IMR-90 (cell line): Measurements from ENCODE around the gene VAV3. TPM values are rescaled to one million over a fixed set of nuclear protein-coding genes. Genes with fewer than 3 reads are reported as not detected.

Experiments
- ATAC-seq: fragments of 200-7000 bp; cut with Tn5 transposase; 2 replicates; pipeline ENCODE4 v1.9.1; 2020; ENCODE audit warnings: low read depth, mild to moderate bottlenecking, moderate library complexity
- BruUV-seq: library from RNA; stranded (reverse); fragments of 400-500 nt; replicated peaks from 2 replicates; lab custom pipeline; 2021; lab: Mats Ljungman, UMichigan
- CTCF ChIA-PET: fragments of 300-600 bp; formaldehyde crosslinking; extraction: SDS; loops from one replicate; lab custom pipeline; 2021; ENCODE audit warnings: antibody characterized with exemption; lab: Yijun Ruan, JAX
- POLR2A ChIA-PET: fragments of 300-600 bp; sonication (Branson Sonifier 250); formaldehyde crosslinking; loops from one replicate; lab custom pipeline; 2022; ENCODE audit warnings: antibody characterized with exemption; ENCODE audit not compliant: unreplicated experiment; lab: Charles Lee
- DNase-seq: peaks from one replicate; pipeline ENCODE4 v3.0.0; 2013
- H2AFZ ChIP-seq: replicated peaks from 2 replicates; pipeline ENCODE3; 2013; ENCODE audit warnings: low read length, mild to moderate bottlenecking; ENCODE audit not compliant: poor library complexity
- H2AK5ac ChIP-seq: 2 replicates; pipeline ENCODE4 v1.6.1; 2013; ENCODE audit warnings: low read depth, low read length, inconsistent platforms
- H2AK9ac ChIP-seq: replicated peaks from 2 replicates; pipeline ENCODE3; 2013; ENCODE audit warnings: mild to moderate bottlenecking, low read depth, low read length, moderate library complexity; ENCODE audit not compliant: poor library complexity
- H2BK120ac ChIP-seq: 2 replicates; pipeline ENCODE4 v1.6.1; 2013; ENCODE audit warnings: low read depth, low read length, inconsistent platforms
- H2BK15ac ChIP-seq: 3 replicates; pipeline ENCODE4 v1.6.1; 2013; ENCODE audit warnings: low read depth, low read length, inconsistent platforms
- H2BK20ac ChIP-seq: 2 replicates; pipeline ENCODE4 v1.6.1; 2013; ENCODE audit warnings: low read depth, mild to moderate bottlenecking, inconsistent platforms, low read length, moderate library complexity
- H2BK5ac ChIP-seq: 2 replicates; pipeline ENCODE4 v1.6.1; 2013; ENCODE audit warnings: mild to moderate bottlenecking, low read depth, low read length, inconsistent platforms; ENCODE audit not compliant: poor library complexity, severe bottlenecking
- H3K14ac ChIP-seq: replicated peaks from 2 replicates; pipeline ENCODE4 v1.6.1; 2013; ENCODE audit warnings: low read depth, low read length, inconsistent platforms
- H3K18ac ChIP-seq: 2 replicates; pipeline ENCODE4 v1.6.1; 2013; ENCODE audit warnings: low read depth, low read length, control low read depth
- H3K23ac ChIP-seq: 2 replicates; pipeline ENCODE4 v1.6.1; 2013; ENCODE audit warnings: low read depth, low read length, inconsistent platforms
- H3K27ac ChIP-seq: 2 replicates; pipeline ENCODE4 v1.5.1; 2013; ENCODE audit warnings: mild to moderate bottlenecking, control low read depth, low read length; ENCODE audit not compliant: insufficient read depth
- H3K27me3 ChIP-seq: 2 replicates; pipeline ENCODE4 v1.6.1; 2013; ENCODE audit warnings: low read length; ENCODE audit not compliant: control insufficient read depth, insufficient read depth
- H3K36me3 ChIP-seq: 2 replicates; pipeline ENCODE4 v1.6.1; 2013; ENCODE audit warnings: low read length, mixed read lengths; ENCODE audit not compliant: control insufficient read depth, insufficient read depth
- H3K4ac ChIP-seq: 2 replicates; pipeline ENCODE4 v1.6.1; 2013; ENCODE audit warnings: low read depth, low read length, inconsistent platforms
- H3K4me1 ChIP-seq: 2 replicates; pipeline ENCODE4 v1.6.1; 2013; ENCODE audit warnings: low read length, mixed read lengths; ENCODE audit not compliant: control insufficient read depth, insufficient read depth
- H3K4me2 ChIP-seq: 2 replicates; pipeline ENCODE4 v1.6.1; 2013; ENCODE audit warnings: low read depth, mild to moderate bottlenecking, control low read depth, low read length, moderate library complexity
- H3K4me3 ChIP-seq: 2 replicates; pipeline ENCODE4 v1.5.1; 2013; ENCODE audit warnings: low read depth, mild to moderate bottlenecking, control low read depth, low read length, moderate library complexity; ENCODE audit not compliant: insufficient read depth
- H3K56ac ChIP-seq: 2 replicates; pipeline ENCODE4 v1.6.1; 2013; ENCODE audit warnings: low read length, inconsistent platforms; ENCODE audit not compliant: insufficient read depth; ENCODE audit errors: extremely low read depth
- H3K79me1 ChIP-seq, 2 experiments: 2 replicates each; pipeline ENCODE4 v1.6.1; 2013; ENCODE audit warnings: low read length in 2 of 2, inconsistent platforms in 1 of 2, low read depth in 1 of 2
- H3K9ac ChIP-seq: 2 replicates; pipeline ENCODE4 v1.6.1; 2013; ENCODE audit warnings: low read depth, low read length, control low read depth
- H3K9me1 ChIP-seq: 2 replicates; pipeline ENCODE4 v1.6.1; 2013; ENCODE audit warnings: low read length, inconsistent platforms; ENCODE audit not compliant: insufficient read depth
- H3K9me3 ChIP-seq: 2 replicates; pipeline ENCODE4 v1.6.1; 2013; ENCODE audit warnings: low read length; ENCODE audit not compliant: control insufficient read depth, insufficient read depth
- H4K20me1 ChIP-seq: 2 replicates; pipeline ENCODE4 v1.6.1; 2013; ENCODE audit warnings: low read length, inconsistent platforms; ENCODE audit not compliant: insufficient read depth
- H4K5ac ChIP-seq: 2 replicates; pipeline ENCODE4 v1.6.1; 2013; ENCODE audit warnings: mild to moderate bottlenecking, low read depth, low read length, control low read depth
- H4K8ac ChIP-seq, 2 experiments: 2 replicates each; pipeline ENCODE4 v1.6.1; 2013; ENCODE audit warnings: low read depth in 2 of 2, low read length in 2 of 2, control low read depth in 1 of 2, inconsistent platforms in 1 of 2
- H4K91ac ChIP-seq: 2 replicates; pipeline ENCODE4 v1.6.1; 2013; ENCODE audit warnings: low read depth, low read length, inconsistent platforms; ENCODE audit not compliant: insufficient read depth
- CEBPB ChIP-seq: IDR thresholded peaks from 2 replicates; pipeline ENCODE4 v1.6.1; 2012; ENCODE audit warnings: low read depth, low read length, improper control_type of control experiment
- MAFK ChIP-seq: IDR thresholded peaks from 2 replicates; pipeline ENCODE4 v1.6.1; 2012; ENCODE audit warnings: low read depth, low read length, improper control_type of control experiment
- dilution Hi-C: fragments of 300-500 bp; cut with HindIII; formaldehyde crosslinking; loops from one replicate; pipeline ENCODE4 v1.14.3; 2018; ENCODE audit warnings: low sequenced_read_pairs; ENCODE audit not compliant: unreplicated experiment
- in situ Hi-C: fragments of 300-500 bp; cut with MboI; formaldehyde crosslinking; loops from 3 replicates; pipeline ENCODE4 v1.14.3; 2019; ENCODE audit warnings: low sequenced_read_pairs, inconsistent platforms, mixed read lengths
- intact Hi-C: fragments of 100-400 bp; cut with micrococcal nuclease; formaldehyde crosslinking; loops from 2 replicates; pipeline ENCODE4 v1.10.0; 2022
- polyA plus RNA-seq, 3 experiments: library from polyadenylated mRNA; depleted of rRNA; stranded (reverse); fragments of >200 nt; gene quantifications; 2 replicates each; pipeline ENCODE4 v1.2.3, GENCODE V29; 2012; ENCODE audit warnings: low replicate concordance in 1 of 3
- total RNA-seq: library from RNA; depleted of rRNA; stranded (reverse); fragments of >200 nt; gene quantifications from 2 replicates; pipeline ENCODE4 v1.2.3, GENCODE V29; 2012

Gene VAV3
- total and polyA plus RNA-seq, 2 of the 4 experiments (the other 2 are of a cell fraction): 0.12 to 0.18 TPM

DNA sequence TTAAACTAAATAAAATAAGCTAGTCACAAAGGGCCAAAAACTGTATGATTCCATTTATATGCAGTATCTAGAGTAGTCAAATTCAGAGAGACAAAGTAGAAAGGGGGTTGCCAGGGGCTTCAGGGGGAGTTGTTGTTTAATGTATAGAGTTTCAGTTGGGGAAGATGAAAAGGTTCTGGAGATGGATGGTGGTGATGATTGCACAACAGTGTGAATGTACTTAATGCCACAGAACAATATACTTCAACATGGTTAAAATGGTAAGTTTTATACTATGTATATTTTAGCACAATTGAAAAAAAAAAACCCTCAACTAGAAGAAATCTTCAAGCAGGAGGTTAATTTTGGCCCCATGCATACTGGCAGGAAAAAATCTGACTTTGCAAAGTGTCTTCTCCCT lies 24.3 kb downstream of the VAV3 start:
- no peak overlapping the region for H3K14ac ChIP-seq
- H4K20me1 ChIP-seq: no peaks in the 10 kb centered on the region
- no peak overlapping the region for H3K4ac ChIP-seq
- H3K27ac ChIP-seq: no peak overlapping the region
- no peak overlapping the region for H2AK9ac ChIP-seq
- no peaks in the 10 kb centered on the region for H3K79me1 ChIP-seq
- no peak for ATAC-seq
- TF ChIP-seq CEBPB: peak; percentile 38; the same call in 1 of the 2 replicates
- TF ChIP-seq MAFK: no peak
- BruUV-seq: no TSS peak
- H3K4me3 ChIP-seq: no peak overlapping the region
- in situ Hi-C loops: no loop called here
- H3K18ac ChIP-seq: no peak overlapping the region
- H4K91ac ChIP-seq: no peak overlapping the region
- no peak overlapping the region for H4K8ac ChIP-seq
- no peak overlapping the region for H2AK5ac ChIP-seq
- intact Hi-C loops: no loop called here
- H3K4me1 ChIP-seq: no peaks in the 10 kb centered on the region
- no peaks in the 10 kb centered on the region for H3K9me3 ChIP-seq
- H3K9me1 ChIP-seq: peaks cover 7% of the 10 kb centered on the region
- H3K56ac ChIP-seq: no peak overlapping the region
- no peak overlapping the region for H2AFZ ChIP-seq
- no peak overlapping the region for H3K9ac ChIP-seq
- H2BK15ac ChIP-seq: no peak overlapping the region
- no peaks in the 10 kb centered on the region for H3K27me3 ChIP-seq
- no peak for DNase-seq
- POLR2A ChIA-PET: no interaction called here
- no peaks in the 10 kb centered on the region for H3K36me3 ChIP-seq
- H3K23ac ChIP-seq: no peak overlapping the region
- dilution Hi-C loops: no loop called here
- H4K5ac ChIP-seq: no peak overlapping the region
- H2BK20ac ChIP-seq: no peak overlapping the region
- CTCF ChIA-PET: no interaction called here
- no peak overlapping the region for H2BK5ac ChIP-seq
- no peak overlapping the region for H2BK120ac ChIP-seq
- H3K4me2 ChIP-seq: no peak overlapping the region
